Measurements from ENCODE around the gene BBS9. TPM values are rescaled to one million over a fixed set of nuclear protein-coding genes. Genes with fewer than 3 reads are reported as not detected.

The BBS9 gene
- total RNA-seq, 1 experiment from 2014 or later: 26.4 TPM

DNA sequence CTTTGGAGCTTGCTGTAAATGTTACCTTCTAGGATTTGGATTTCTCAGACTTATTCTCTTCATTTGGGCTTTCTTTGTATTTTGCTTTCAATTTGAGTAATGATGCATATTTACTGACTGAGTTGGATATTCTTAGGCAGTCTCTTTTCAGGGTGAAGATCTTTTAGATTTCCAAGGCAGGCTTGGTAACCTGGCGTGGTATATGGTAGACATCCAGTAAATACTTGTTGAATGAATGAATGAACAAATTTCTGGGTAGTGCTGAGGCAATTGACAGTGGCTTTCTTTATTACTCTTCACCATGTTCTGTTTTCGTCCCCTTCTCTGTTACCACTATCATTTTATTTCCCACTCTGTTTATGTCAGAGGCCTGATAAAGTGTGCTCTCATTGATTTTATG is 27.1 kb downstream of the BBS9 start:
- no peaks in the 10 kb centered on the region for H4K20me1 ChIP-seq (ENCODE audit: control insufficient read depth, insufficient read depth, insufficient read length)
- Mint-ChIP-seq H3K27me3 (ENCODE audit: low read depth) (no peaks in the 10 kb centered on the region), H3K36me3 (ENCODE audit: insufficient read depth in 1 of 3, low read depth in 3 of 3) (no peaks in the 10 kb centered on the region), H3K4me1 (no peaks in the 10 kb centered on the region), H3K4me3 (no peak overlapping the region), H3K27ac (no peak overlapping the region), H3K9me3 (no peaks in the 10 kb centered on the region)
- H3T11ph ChIP-seq (ENCODE audit: low read length): no peak overlapping the region
- no peak overlapping the region for H2BK20ac ChIP-seq (ENCODE audit: low read depth, low read length, poor library complexity, severe bottlenecking)
- H3K4me2 ChIP-seq (ENCODE audit: insufficient read depth, insufficient read length, low read length): no peak overlapping the region
- H4K91ac ChIP-seq (ENCODE audit: insufficient read length, low read depth, low read length): no peak overlapping the region
- no peaks in the 10 kb centered on the region for H3K9me3 ChIP-seq (ENCODE audit: control insufficient read depth, low read depth, low read length)
- H3K9ac ChIP-seq (ENCODE audit: extremely low read depth, insufficient read length, low read length): no peak overlapping the region
- no peak overlapping the region for H2AK5ac ChIP-seq (ENCODE audit: insufficient read length, low read length)
- H2BK120ac ChIP-seq (ENCODE audit: low read depth, low read length, poor library complexity, severe bottlenecking): no peak overlapping the region
- no peak overlapping the region for H2BK5ac ChIP-seq (ENCODE audit: insufficient read length, low read length)
- no peak for DNase-seq
- no peak overlapping the region for H3K18ac ChIP-seq (ENCODE audit: insufficient read length, low read depth, low read length)
- H3K79me1 ChIP-seq (ENCODE audit: insufficient read depth, low read depth, low read length, poor library complexity, severe bottlenecking): no peaks in the 10 kb centered on the region
- no peak overlapping the region for H3K56ac ChIP-seq (ENCODE audit: insufficient read length, low read depth, low read length)
- TF ChIP-seq, protein P1, sequence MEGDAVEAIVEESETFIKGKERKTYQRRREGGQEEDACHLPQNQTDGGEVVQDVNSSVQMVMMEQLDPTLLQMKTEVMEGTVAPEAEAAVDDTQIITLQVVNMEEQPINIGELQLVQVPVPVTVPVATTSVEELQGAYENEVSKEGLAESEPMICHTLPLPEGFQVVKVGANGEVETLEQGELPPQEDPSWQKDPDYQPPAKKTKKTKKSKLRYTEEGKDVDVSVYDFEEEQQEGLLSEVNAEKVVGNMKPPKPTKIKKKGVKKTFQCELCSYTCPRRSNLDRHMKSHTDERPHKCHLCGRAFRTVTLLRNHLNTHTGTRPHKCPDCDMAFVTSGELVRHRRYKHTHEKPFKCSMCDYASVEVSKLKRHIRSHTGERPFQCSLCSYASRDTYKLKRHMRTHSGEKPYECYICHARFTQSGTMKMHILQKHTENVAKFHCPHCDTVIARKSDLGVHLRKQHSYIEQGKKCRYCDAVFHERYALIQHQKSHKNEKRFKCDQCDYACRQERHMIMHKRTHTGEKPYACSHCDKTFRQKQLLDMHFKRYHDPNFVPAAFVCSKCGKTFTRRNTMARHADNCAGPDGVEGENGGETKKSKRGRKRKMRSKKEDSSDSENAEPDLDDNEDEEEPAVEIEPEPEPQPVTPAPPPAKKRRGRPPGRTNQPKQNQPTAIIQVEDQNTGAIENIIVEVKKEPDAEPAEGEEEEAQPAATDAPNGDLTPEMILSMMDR (conservative IDR thresholded peaks at IDR 0.05): no peak
- H4K5ac ChIP-seq (ENCODE audit: insufficient read length, low read depth, low read length): no peak overlapping the region
- no peaks in the 10 kb centered on the region for H3K4me1 ChIP-seq (ENCODE audit: insufficient read depth, low read length)
- WGBS (ENCODE audit: extremely low coverage, insufficient read length, low lambda C conversion rate): no CpG with 5 or more reads among the region's 2 CpGs
- H3K14ac ChIP-seq (ENCODE audit: insufficient read depth, low read length): no peak overlapping the region
- H3K4ac ChIP-seq (ENCODE audit: low read depth, low read length): no peak overlapping the region
- no peaks in the 10 kb centered on the region for H3K79me2 ChIP-seq (ENCODE audit: insufficient read depth, low read length)
- no peak overlapping the region for H2BK12ac ChIP-seq (ENCODE audit: insufficient read length, low read depth, low read length)
- no peak overlapping the region for H3K27ac ChIP-seq (ENCODE audit: insufficient read length, low read depth, low read length)
- no peak overlapping the region for H2AFZ ChIP-seq (ENCODE audit: low read length)
- H4K8ac ChIP-seq (replicated peaks; ENCODE audit: insufficient read length, low read depth, low read length): no peak overlapping the region
- H3K23me2 ChIP-seq (ENCODE audit: insufficient read length, low read depth, low read length, poor library complexity, severe bottlenecking): no peaks in the 10 kb centered on the region
- no peak overlapping the region for H2BK15ac ChIP-seq (ENCODE audit: low read depth, low read length)
- H3K23ac ChIP-seq (ENCODE audit: insufficient read length, low read depth, low read length): no peak overlapping the region
- no peaks in the 10 kb centered on the region for H3K27me3 ChIP-seq (ENCODE audit: insufficient read depth, low read length)
